NCI-H82 treated with DMSO at 0.1 percent for 48 hours (cell line): ENCODE results near the gene CCNI2.

Source experiments
- DNase-seq: peaks from one replicate; lab custom pipeline; 2025; ENCODE audit not compliant: unreplicated experiment; lab: John Stamatoyannopoulos, UW

Gene CCNI2

GRCh38 chr5:132764671-132765238 lies 17.5 kb downstream of the CCNI2 start:
- no peak for DNase-seq

DNA sequence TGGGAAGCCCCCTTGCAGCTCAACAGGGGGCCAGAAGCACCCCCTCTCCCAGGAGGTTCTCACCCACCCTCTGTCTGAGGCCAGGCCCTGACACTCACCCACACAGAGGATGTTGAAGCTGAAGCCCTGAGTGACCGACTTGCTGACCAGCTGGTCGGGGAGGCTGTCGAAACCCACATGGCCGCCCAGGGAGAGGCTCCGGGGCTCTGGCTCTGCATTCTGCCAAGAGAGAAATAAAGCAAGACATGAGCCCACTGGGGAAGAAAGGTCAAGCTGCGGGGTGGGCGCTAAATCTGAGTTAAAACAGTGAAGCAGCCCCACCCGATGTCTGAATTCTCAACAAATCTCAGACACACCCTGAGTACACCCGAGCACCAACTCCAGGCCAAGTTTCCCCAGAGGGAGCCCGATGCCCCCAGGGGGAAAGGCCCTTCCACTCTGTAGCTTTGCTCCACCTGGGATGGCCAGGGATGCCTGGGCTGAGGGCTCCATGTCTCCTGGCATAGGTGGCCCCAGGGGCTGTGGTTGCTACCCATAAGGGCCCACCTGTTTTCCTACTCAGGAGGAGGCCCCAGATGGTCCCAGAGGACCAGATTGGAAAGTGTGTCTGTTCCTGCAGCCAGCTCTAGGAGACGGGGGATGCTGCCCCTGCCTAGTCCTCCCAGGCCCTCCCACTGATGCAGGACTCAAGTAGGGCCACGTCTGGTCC lies 18.2 kb downstream of the CCNI2 start:
- no peak for DNase-seq

DNA sequence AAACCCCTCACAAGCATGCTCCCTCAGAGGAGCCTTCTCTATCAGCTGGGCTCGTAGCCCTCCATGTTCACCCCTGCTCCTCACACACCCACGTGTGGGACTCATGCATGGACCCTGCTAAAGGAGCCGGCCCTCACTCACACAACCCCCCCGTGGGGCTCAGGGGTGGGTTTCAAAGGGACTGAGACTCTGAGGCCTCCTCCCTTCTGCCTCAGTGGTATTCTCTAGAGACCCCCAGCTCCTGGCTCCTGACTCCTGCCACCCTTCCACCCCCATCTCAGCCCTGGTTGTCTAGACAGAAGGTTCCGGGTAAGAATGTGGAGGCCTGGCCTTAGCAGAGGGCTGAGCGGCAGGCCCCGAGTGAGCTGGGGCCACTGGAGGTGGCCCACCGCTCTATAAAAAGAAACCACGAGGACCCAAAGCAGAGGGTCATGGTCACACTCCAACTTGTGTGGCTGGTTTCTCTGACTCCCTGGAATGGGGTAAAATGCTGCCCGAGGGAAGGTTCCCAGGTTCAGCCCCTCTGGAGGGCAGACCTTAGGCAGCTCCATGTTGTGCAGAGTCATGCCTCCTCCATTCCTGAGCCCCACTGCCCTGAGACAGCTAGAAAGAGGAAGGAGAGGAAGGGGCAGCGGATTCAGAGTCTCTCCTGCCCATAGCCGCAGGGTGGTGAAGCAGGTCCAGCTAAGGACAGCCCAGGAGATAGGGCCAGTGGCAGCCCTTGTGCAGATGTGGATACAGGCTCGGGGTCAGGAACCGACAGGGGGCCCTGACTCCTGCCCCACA lies 19.0 kb downstream of the CCNI2 start:
- DNase-seq, result no peak

DNA sequence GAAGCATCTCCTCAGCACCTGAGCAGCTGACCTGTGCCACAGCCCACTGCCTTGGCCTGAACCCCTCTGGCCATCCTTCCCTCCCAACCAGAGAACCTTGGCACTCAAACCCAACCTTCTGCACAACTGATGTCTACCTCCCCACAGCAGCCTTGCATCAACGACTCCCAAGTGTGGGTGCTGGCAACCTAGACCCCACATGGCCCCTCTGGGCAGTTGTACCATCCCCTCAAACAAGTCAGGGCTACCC lies 19.5 kb downstream of the CCNI2 start:
- DNase-seq, result no peak

GRCh38 chr5:132767150-132767549 lies 19.9 kb downstream of the CCNI2 start:
- DNase-seq, result no peak

DNA sequence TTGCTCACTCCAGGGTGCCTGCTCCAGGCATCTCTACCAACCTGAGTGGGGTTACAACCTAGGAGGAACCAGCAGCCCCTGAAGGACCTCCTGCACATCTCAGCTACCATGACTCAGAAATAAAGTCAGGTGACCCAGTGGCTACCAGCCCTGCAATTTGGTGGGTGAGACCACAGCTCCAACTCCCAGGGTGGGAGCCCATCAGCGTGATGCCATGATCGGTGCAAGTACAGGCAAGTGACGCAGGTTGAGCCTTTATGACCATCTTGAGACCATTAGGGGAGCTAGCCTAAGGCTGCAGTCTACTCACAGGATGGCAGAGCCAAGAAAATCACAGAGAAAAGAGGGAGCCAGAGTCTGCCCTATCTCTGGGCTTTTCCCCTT lies 21.3 kb downstream of the CCNI2 start:
- no peak for DNase-seq

- no peak for DNase-seq
These were observed 23.4 kb downstream of the CCNI2 start for GRCh38 chr5:132770476-132771159.

DNA sequence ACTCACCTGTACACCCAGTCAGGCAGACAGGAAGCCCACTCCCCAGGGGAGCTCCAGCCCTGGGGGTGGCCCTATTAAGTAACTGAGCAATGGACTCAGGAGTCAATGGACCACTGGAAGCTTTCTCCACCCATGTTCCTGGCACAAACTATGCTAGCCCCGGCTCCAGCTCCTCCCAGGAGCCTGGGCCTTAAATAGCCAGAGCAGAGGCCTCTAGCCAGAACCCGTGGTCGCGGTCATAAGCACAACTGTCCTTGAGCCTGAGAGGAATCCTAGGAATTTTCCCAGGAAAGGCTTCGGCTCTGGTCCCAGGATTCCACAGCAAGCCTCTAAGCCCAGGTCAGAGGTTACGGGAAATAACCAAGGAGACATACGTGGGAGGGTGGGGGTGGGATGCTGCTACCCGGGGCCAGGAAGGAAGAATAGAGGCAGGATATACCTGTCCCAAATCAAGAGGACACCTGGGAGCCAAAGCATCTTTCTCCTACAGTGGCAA lies 24.3 kb downstream of the CCNI2 start:
- no peak for DNase-seq

GRCh38 chr5:132772291-132773070 lies 25.3 kb downstream of the CCNI2 start:
- DNase-seq, result no peak

- DNase-seq, result no peak
These were observed 25.9 kb downstream of the CCNI2 start for GRCh38 chr5:132773114-132773513.

DNA sequence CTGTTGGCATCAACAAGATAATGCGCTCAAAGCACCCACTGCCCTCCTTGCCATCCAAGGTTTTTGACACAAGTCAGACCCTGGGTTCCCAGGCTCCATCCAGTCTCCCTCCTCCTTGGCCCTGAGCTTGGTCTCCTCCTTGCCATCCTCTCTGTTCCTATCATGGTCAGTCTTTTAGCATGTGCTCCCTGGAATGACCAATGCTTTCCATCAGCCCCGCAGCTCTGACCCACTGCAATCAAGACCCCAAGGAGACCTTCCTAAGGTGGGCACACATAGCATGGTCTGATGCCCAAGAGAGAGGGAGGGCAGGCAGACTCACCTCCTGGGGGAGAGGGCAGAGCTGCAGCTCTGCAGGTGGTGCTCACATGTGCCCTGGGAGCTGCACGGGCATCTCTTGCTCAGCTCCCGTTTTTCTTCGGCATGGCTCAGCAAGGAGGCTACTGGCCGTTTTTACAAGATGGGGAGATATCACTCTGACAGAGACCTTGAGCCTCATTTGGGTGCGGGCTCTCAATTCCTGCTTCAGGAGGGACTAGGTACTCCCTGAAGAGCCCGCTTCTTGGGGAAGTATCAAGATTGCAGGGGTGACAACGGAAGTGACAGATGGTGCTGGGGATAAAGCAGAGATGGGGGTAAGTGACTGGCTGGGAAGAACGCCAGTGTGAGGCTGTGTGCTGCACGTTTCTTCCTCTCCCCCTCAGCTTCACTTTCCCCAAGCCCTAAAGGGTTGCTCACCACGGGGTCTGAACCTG lies 26.6 kb downstream of the CCNI2 start:
- peak; percentile 66 for DNase-seq

GRCh38 chr5:132774406-132774805 lies 27.2 kb downstream of the CCNI2 start:
- DNase-seq, result no peak

DNA sequence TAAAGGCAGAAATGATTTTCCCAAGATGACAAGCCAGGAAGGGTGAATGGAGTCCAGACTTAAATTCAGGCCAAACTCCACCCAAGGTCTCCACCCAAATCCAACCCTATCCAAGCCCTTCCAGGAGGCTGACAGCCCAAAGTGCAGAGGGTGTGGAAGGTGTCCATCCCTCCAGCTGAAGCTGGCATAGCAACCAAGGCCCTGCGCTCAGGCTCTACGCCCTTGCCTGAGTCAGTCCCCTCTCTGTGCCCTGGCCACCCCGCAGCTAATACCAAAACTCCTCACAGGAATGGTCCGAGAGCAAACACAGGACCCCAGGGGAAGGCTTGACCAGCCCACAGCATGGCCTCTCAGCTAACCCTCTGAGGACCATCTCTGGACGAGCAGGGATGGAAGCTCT lies 27.7 kb downstream of the CCNI2 start:
- DNase-seq, result no peak

DNA sequence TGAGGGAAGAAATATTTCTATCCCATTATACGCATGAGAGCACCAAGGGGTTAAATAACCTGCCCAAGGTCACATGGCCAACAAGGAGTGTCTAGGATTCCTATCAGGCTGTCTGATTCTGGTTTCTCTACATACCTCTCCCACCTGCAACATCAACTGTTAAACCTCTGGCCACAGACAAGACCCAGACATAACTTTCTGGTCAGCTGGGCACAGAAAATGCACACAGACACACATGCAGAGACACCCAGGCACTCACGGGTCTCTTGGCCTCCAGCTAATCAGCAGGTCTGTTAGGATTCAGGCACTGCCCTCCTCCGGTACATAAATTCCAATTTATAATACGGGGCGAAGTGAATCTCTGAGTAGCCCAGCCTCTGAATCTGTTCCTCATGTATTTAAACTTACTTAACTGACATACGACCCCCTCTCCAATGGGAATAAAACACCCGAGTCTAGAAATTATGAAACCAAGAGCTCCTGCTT lies 28.3 kb downstream of the CCNI2 start:
- no peak for DNase-seq

DNA sequence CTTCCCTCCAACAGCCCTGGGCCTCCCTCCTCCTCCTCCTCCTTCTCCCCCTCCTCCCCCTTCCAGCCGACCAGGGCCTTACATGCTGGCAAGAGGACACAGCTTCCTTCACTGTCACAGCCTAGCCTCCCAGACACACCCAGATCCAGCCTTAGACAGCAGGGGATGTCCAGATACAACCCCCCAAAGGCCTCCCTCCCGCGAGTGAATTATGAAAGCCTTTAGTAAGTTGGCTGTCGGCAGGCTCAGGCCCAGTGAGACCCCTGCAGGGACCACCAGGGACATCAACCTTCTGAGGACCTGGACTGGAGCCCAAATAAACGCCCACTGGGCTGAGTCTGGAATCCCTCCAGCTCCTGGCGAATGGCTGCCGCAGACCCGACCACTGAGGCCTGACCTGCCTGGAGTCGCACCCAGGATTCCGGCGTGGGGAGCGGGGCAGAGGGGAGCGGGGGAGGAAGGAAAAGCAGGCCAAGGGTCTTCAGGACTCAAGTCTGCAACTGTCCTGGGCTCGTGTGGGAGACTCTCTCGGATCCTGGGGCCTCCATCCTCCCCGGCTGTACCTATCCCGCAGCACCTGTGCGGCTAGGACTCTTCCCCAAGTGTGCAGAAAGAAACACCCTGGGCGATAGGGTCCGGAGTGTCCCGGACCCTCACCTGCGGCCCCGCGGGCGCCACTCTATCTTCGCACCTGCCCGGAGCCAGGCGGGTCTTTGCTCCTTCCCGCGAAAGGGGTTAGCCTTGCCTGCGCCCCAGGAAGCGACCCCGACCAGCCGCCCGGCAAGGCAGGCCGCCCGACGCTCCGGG lies 29.1 kb downstream of the CCNI2 start:
- DNase-seq, result no peak

DNA sequence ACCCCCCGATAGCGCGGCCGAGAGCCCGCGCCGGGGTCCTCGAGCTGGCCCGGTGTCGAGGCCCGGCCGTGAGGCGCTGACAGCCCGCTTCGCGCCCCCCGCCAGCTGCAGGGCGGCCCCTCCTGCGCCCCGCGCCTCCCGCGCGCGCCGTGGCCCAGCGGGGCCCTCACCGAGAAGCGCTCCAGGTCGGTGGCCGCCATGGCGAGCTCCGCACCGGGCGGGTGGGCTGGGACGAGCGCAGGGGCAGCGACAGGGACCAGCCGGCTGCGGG lies 29.6 kb downstream of the CCNI2 start:
- DNase-seq, result no peak

DNA sequence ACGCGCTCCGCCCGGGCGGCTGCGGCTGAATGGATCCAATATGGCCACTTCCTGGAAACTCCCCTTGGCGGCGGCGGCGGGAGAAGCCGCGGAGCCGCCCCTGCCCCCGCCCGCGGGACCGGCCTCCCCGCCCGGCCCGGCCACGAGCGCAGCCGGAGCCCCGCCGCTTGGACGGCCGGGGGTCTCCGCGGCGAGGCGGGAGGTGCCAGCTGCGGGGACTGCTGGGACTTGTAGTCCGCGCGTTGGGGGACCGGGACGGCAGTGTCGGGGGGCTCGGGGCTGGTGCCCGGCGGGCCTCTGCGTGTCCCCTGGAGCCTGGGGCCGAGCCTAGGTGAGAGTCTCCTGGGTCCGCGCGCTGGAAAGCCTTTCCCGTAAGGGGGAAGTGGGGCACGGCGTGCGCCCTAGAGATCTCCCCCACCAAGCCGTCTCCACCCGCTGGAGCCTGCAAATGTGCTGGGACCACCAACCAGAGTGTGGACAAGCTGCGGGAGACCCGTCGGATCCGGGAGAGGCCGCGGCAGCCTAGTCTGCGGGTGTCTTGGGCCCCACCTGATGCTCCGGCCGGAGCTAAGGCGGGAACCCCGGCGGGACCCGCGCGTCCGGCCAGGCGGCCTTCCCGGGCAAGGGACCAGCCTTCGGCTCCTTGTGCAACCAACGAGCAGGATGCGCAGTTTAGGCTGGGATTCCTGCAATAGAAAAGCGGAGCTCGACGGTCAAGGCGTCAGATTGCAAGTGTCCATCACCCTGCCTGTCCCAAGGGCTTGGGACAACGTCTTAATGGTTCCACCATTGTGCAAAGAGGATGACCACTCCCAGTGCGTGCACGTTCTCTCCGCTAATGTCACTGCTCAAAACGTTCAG lies 30.2 kb downstream of the CCNI2 start, which contains the start of gene SEPTIN8:
Gene SEPTIN8, minus strand, starts transcription at position 31 of the 861 bp plus-strand sequence. CDS start 102 bp downstream, outside the sequence.
- DNase-seq, result no peak

DNA sequence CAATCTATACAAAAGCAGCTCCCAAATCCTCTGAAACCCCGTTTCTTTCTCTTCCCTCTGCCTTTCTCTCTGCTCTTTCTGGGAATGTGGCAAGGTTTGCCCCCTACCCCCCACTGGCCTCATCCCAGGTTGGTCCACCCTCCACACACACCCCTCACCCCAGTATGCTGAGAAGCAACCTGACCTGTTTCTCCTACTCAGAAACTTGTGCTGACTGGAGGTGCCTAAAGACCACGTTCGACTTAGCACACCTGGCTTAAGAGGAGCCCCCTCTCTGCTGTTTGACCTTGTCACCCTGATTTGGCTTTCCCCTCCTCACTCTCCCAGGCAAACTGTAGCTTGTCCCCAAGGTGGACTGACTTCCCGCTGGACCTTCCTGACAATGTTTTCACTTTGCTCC lies 30.9 kb downstream of the CCNI2 start:
- DNase-seq, result no peak

DNA sequence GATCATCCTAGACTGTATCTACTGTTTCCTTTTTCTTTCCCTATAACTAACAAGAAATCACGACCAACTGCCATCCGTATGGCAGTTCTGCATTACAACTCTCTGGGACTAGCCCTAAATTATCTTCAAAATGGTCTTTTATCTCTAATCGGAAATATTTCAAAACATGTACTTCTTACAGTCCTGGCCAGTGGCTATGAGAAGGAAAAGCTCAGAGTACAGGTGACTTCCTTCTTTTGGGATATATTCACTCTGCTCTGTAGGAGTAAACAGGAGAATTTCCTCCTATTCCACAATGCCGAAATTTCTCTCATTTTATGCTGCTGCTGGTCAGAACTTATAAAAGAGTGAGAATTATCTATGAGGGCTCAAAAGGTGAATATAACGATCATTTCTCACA lies 31.6 kb downstream of the CCNI2 start:
- DNase-seq, result no peak
